ENCODE measurements around the gene GPR65.

GPR65 gene

DNA sequence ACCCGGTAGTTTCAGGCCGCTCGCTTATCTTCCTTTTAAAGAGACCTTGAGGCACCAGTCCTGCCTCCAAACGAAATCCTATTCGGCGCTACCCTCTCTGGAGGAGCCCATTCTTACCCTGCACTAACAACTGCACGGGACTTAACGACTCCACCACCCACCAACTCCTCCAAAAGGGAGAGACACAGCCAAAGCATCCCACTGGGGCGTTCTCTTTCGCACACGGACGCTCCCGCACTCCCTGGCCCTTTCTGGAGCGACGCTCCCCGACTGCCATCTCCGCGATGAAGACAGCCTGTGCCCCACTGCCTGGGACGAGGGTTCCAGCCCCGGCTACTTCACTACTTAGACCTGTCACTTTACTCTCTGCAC is 12.6 kb upstream of the GPR65 start:
- Histone ChIP-seq H3K4me3 (ENCODE audit: low read depth, low read length) (peak overlapping the region; percentile 85), H3K36me3 (ENCODE audit: control insufficient read depth, insufficient read depth, low read length) (no peaks in the 10 kb centered on the region), H3K4me1 (ENCODE audit: control insufficient read depth, insufficient read depth, low read length) (peaks cover 4% of the 10 kb centered on the region), H3K27me3 (ENCODE audit: control insufficient read depth, insufficient read depth, low read length) (no peaks in the 10 kb centered on the region), H3K9ac (ENCODE audit: low read depth, low read length) (peak overlapping the region; percentile 71), H3K9me3 (ENCODE audit: control insufficient read depth, insufficient read depth, low read length) (no peaks in the 10 kb centered on the region)

GRCh38 chr14:87992718-87993628 is 12.0 kb upstream of the GPR65 start, which contains the start of gene GALC:
GALC (minus strand) TSS chr14:87993182; CDS start chr14:87993164, 18 bp downstream.
- Histone ChIP-seq H3K9me3 (ENCODE audit: control insufficient read depth, insufficient read depth, low read length) (no peaks in the 10 kb centered on the region), H3K9ac (ENCODE audit: low read depth, low read length) (peak within 1 kb of the TSS; percentile 76), H3K36me3 (ENCODE audit: control insufficient read depth, insufficient read depth, low read length) (no peaks in the 10 kb centered on the region), H3K27me3 (ENCODE audit: control insufficient read depth, insufficient read depth, low read length) (no peaks in the 10 kb centered on the region), H3K4me3 (ENCODE audit: low read depth, low read length) (peak within 1 kb of the TSS; percentile 85), H3K4me1 (ENCODE audit: control insufficient read depth, insufficient read depth, low read length) (peaks cover 4% of the 10 kb centered on the region)

- no peaks in the 10 kb centered on the region for H3K9me3 ChIP-seq (ENCODE audit: control insufficient read depth, insufficient read depth, low read length)
Measured at GRCh38 chr14:87994974-87995373, 10.0 kb upstream of the GPR65 start.

GRCh38 chr14:87995500-87996290 is 9.2 kb upstream of the GPR65 start:
- H3K4me3 ChIP-seq (ENCODE audit: low read depth, low read length), result no peak overlapping the region
- peaks cover 4% of the 10 kb centered on the region for H3K4me1 ChIP-seq (ENCODE audit: control insufficient read depth, insufficient read depth, low read length)
- H3K9ac ChIP-seq (ENCODE audit: low read depth, low read length), result no peak overlapping the region
- no peaks in the 10 kb centered on the region for H3K9me3 ChIP-seq (ENCODE audit: control insufficient read depth, insufficient read depth, low read length)
- H3K27me3 ChIP-seq (ENCODE audit: control insufficient read depth, insufficient read depth, low read length), result no peaks in the 10 kb centered on the region
- H3K36me3 ChIP-seq (ENCODE audit: control insufficient read depth, insufficient read depth, low read length), result no peaks in the 10 kb centered on the region

More at GRCh38 chr14:87994974-87995373, 10.0 kb upstream of the GPR65 start:
- Histone ChIP-seq H3K4me3 (ENCODE audit: low read depth, low read length) (no peak overlapping the region), H3K9ac (ENCODE audit: low read depth, low read length) (no peak overlapping the region), H3K36me3 (ENCODE audit: control insufficient read depth, insufficient read depth, low read length) (no peaks in the 10 kb centered on the region), H3K27me3 (ENCODE audit: control insufficient read depth, insufficient read depth, low read length) (no peaks in the 10 kb centered on the region), H3K4me1 (ENCODE audit: control insufficient read depth, insufficient read depth, low read length) (peaks cover 4% of the 10 kb centered on the region)

GRCh38 chr14:87996291-87996592 is 8.7 kb upstream of the GPR65 start:
- no peaks in the 10 kb centered on the region for H3K36me3 ChIP-seq (ENCODE audit: control insufficient read depth, insufficient read depth, low read length)
- H3K4me1 ChIP-seq (ENCODE audit: control insufficient read depth, insufficient read depth, low read length), result peaks cover 4% of the 10 kb centered on the region
- H3K9me3 ChIP-seq (ENCODE audit: control insufficient read depth, insufficient read depth, low read length), result no peaks in the 10 kb centered on the region
- no peak overlapping the region for H3K4me3 ChIP-seq (ENCODE audit: low read depth, low read length)
- no peaks in the 10 kb centered on the region for H3K27me3 ChIP-seq (ENCODE audit: control insufficient read depth, insufficient read depth, low read length)
- H3K9ac ChIP-seq (ENCODE audit: low read depth, low read length), result no peak overlapping the region

DNA sequence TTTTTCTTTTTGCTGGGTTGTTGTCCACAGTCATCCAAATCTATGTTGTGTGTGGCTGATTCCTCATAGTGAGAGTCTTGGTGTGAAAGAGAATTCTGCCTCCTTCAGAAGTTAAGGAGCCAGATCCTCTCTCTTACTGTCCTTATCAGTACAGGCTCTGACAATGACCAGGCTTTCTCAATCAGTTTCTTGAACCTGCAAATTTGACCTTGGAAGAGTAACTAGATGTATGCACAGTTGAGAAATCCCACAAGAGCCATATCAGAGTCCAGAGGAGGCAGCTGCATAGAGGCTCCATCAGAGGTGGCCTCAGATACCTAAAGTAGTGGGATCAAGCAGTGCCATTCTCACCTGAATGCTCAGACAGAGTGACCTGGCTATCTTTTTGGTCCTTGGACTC is 6.5 kb upstream of the GPR65 start:
- H3K4me1 ChIP-seq (ENCODE audit: control insufficient read depth, insufficient read depth, low read length), result no peaks in the 10 kb centered on the region
- no peaks in the 10 kb centered on the region for H3K36me3 ChIP-seq (ENCODE audit: control insufficient read depth, insufficient read depth, low read length)
- H3K27me3 ChIP-seq (ENCODE audit: control insufficient read depth, insufficient read depth, low read length), result no peaks in the 10 kb centered on the region
- no peaks in the 10 kb centered on the region for H3K9me3 ChIP-seq (ENCODE audit: control insufficient read depth, insufficient read depth, low read length)
- no peak overlapping the region for H3K9ac ChIP-seq (ENCODE audit: low read depth, low read length)
- H3K4me3 ChIP-seq (ENCODE audit: low read depth, low read length), result no peak overlapping the region

- H3K4me1 ChIP-seq (ENCODE audit: control insufficient read depth, insufficient read depth, low read length), result no peaks in the 10 kb centered on the region
- H3K36me3 ChIP-seq (ENCODE audit: control insufficient read depth, insufficient read depth, low read length), result no peaks in the 10 kb centered on the region
- H3K9me3 ChIP-seq (ENCODE audit: control insufficient read depth, insufficient read depth, low read length), result no peaks in the 10 kb centered on the region
- no peaks in the 10 kb centered on the region for H3K27me3 ChIP-seq (ENCODE audit: control insufficient read depth, insufficient read depth, low read length)
- no peak overlapping the region for H3K4me3 ChIP-seq (ENCODE audit: low read depth, low read length)
- H3K9ac ChIP-seq (ENCODE audit: low read depth, low read length), result no peak overlapping the region
Measured at GRCh38 chr14:87999277-87999676, 5.7 kb upstream of the GPR65 start.

- Histone ChIP-seq H3K4me3 (ENCODE audit: low read depth, low read length) (no peak overlapping the region), H3K4me1 (ENCODE audit: control insufficient read depth, insufficient read depth, low read length) (no peaks in the 10 kb centered on the region), H3K9ac (ENCODE audit: low read depth, low read length) (no peak overlapping the region), H3K27me3 (ENCODE audit: control insufficient read depth, insufficient read depth, low read length) (no peaks in the 10 kb centered on the region), H3K9me3 (ENCODE audit: control insufficient read depth, insufficient read depth, low read length) (no peaks in the 10 kb centered on the region), H3K36me3 (ENCODE audit: control insufficient read depth, insufficient read depth, low read length) (no peaks in the 10 kb centered on the region)
Measured at GRCh38 chr14:88002421-88003075, 2.4 kb upstream of the GPR65 start.

DNA sequence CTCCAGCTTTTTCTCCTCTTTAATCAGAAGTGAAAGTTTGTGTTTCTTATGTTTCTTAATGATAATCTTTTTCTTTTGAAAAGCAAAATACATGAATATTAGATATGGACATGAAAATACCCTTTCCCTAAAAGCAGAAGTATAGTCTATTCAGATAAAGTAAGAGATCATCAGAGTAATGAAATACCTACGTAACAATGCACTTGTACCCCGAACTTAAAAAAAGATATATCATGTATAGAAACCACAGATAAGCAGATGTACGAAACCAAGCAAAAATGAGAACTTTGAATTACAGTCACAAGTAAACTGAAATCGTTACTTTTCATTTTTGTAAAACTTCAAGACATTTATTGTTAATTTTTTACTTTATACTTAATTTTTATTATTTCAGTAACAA is 1.5 kb upstream of the GPR65 start:
- Histone ChIP-seq H3K9me3 (ENCODE audit: control insufficient read depth, insufficient read depth, low read length) (no peaks in the 10 kb centered on the region), H3K27me3 (ENCODE audit: control insufficient read depth, insufficient read depth, low read length) (no peaks in the 10 kb centered on the region), H3K36me3 (ENCODE audit: control insufficient read depth, insufficient read depth, low read length) (no peaks in the 10 kb centered on the region), H3K4me1 (ENCODE audit: control insufficient read depth, insufficient read depth, low read length) (no peaks in the 10 kb centered on the region), H3K9ac (ENCODE audit: low read depth, low read length) (no peak overlapping the region), H3K4me3 (ENCODE audit: low read depth, low read length) (no peak overlapping the region)

GRCh38 chr14:88004506-88005036 is 364 bp upstream of the GPR65 start:
- Histone ChIP-seq H3K9me3 (ENCODE audit: control insufficient read depth, insufficient read depth, low read length) (no peaks in the 10 kb centered on the region), H3K27me3 (ENCODE audit: control insufficient read depth, insufficient read depth, low read length) (no peaks in the 10 kb centered on the region), H3K4me3 (ENCODE audit: low read depth, low read length) (no peak overlapping the region), H3K36me3 (ENCODE audit: control insufficient read depth, insufficient read depth, low read length) (no peaks in the 10 kb centered on the region), H3K9ac (ENCODE audit: low read depth, low read length) (no peak overlapping the region), H3K4me1 (ENCODE audit: control insufficient read depth, insufficient read depth, low read length) (no peaks in the 10 kb centered on the region)

- H3K4me3 ChIP-seq (ENCODE audit: low read depth, low read length), result no peak overlapping the region
- H3K9me3 ChIP-seq (ENCODE audit: control insufficient read depth, insufficient read depth, low read length), result no peaks in the 10 kb centered on the region
- no peak overlapping the region for H3K9ac ChIP-seq (ENCODE audit: low read depth, low read length)
- no peaks in the 10 kb centered on the region for H3K27me3 ChIP-seq (ENCODE audit: control insufficient read depth, insufficient read depth, low read length)
- H3K36me3 ChIP-seq (ENCODE audit: control insufficient read depth, insufficient read depth, low read length), result no peaks in the 10 kb centered on the region
- no peaks in the 10 kb centered on the region for H3K4me1 ChIP-seq (ENCODE audit: control insufficient read depth, insufficient read depth, low read length)
Measured at GRCh38 chr14:88005978-88006851, 1.3 kb downstream of the GPR65 start.
